Lower lobe of right lung (tissue), 2 donors: ENCODE data around the gene CDH9. TPM values are rescaled to one million over a fixed set of nuclear protein-coding genes. Genes with fewer than 3 reads are reported as not detected.

Source experiments
- ATAC-seq, 2 donors: fragments of 200-7000 bp; cut with Tn5 transposase; one replicate each; pipeline ENCODE4 v1.9.1; 2020 to 2022; ENCODE audit warnings: mild to moderate bottlenecking in 2 of 2, moderate library complexity in 2 of 2
- DNase-seq: peaks from one replicate; pipeline ENCODE4 v3.0.0-alpha.2; 2020
- H3K27ac ChIP-seq: fragments of 200-600 bp; one replicate; pipeline ENCODE4 v1.8.0; 2022
- H3K27me3 ChIP-seq: fragments of 200-600 bp; one replicate; pipeline ENCODE4 v1.8.0; 2022; ENCODE audit warnings: low read depth
- H3K36me3 ChIP-seq: fragments of 200-600 bp; one replicate; pipeline ENCODE4 v1.8.0; 2022; ENCODE audit warnings: mild to moderate bottlenecking
- H3K4me1 ChIP-seq: fragments of 200-600 bp; one replicate; pipeline ENCODE4 v1.8.0; 2022
- H3K4me3 ChIP-seq: fragments of 200-600 bp; one replicate; pipeline ENCODE4 v1.8.0; 2022; ENCODE audit warnings: mild to moderate bottlenecking
- H3K9me3 ChIP-seq: fragments of 200-600 bp; one replicate; pipeline ENCODE4 v1.8.0; 2022
- intact Hi-C: fragments of 100-400 bp; cut with DNase I; formaldehyde crosslinking; loops from one replicate; pipeline ENCODE4 v1.11.0; 2022
- total RNA-seq: library from RNA; stranded (reverse); fragmentation: NEBNext Ultra II Directional; extraction: Animal tissue kit (Norgen Biotek cat#: 25700); gene quantifications from one replicate; pipeline ENCODE4 v1.2.1, GENCODE V29; 2021
- TF ChIP-seq, protein P1 (sequence below): fragments of 200-600 bp; IDR thresholded peaks from one replicate; pipeline ENCODE4 v1.8.0; 2022; ENCODE audit warnings: antibody characterized with exemption, mild to moderate bottlenecking
- donor health status: DM: no; HTN: yes; CAD: no; lungs with severe emphysema.

Gene CDH9
- total RNA-seq, 1 donor from 2014 or later: not detected

DNA sequence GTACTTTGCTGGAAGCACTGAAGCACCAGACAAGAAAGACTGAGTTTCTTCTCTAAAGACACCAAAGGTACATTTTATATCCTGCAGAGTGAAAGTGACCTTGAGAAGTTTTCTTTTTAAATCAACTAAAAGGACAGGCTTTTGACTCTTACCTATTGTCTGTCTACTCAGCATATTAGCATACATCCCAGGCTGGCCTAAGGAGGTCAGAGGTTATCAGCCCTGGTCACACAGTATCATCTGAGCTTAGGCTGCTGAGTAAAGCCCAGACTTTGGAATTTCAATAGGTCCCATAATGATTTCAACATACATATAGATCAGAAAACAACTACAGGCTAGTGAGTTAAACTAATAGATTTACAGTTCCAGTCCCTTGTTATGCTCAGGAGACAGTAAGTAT is 10.1 kb upstream of the CDH9 start:
- DNase-seq (no peak), ATAC-seq (no peak)
- H3K4me3 ChIP-seq: no peak overlapping the region
- no peak overlapping the region for H3K27ac ChIP-seq
- H3K9me3 ChIP-seq: no peaks in the 10 kb centered on the region
- intact Hi-C loops: no loop called here
- H3K36me3 ChIP-seq: no peaks in the 10 kb centered on the region
- TF ChIP-seq, protein P1, sequence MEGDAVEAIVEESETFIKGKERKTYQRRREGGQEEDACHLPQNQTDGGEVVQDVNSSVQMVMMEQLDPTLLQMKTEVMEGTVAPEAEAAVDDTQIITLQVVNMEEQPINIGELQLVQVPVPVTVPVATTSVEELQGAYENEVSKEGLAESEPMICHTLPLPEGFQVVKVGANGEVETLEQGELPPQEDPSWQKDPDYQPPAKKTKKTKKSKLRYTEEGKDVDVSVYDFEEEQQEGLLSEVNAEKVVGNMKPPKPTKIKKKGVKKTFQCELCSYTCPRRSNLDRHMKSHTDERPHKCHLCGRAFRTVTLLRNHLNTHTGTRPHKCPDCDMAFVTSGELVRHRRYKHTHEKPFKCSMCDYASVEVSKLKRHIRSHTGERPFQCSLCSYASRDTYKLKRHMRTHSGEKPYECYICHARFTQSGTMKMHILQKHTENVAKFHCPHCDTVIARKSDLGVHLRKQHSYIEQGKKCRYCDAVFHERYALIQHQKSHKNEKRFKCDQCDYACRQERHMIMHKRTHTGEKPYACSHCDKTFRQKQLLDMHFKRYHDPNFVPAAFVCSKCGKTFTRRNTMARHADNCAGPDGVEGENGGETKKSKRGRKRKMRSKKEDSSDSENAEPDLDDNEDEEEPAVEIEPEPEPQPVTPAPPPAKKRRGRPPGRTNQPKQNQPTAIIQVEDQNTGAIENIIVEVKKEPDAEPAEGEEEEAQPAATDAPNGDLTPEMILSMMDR: no peak
- H3K27me3 ChIP-seq: no peaks in the 10 kb centered on the region
- no peaks in the 10 kb centered on the region for H3K4me1 ChIP-seq

DNA sequence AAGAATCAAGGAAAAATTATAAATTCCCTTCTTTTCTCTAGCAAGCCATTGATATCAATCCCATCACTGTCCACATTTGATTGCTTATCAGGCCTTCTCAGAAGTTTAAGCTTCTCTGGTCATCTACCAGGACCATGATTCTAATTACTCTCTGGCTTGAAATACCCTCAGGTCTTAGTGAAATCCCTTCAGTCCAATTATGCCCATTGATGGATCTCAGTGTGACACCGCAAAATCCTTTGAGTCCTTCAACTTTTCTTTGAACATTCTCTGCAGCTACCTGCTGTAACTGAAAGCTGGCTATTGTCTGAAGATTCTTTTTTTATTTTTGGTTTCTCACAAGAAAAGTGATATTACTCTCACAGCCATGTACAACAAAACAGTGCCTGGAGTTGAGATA is 3.0 kb upstream of the CDH9 start:
- Histone ChIP-seq H3K4me3 (no peak overlapping the region), H3K27ac (no peak overlapping the region), H3K4me1 (no peaks in the 10 kb centered on the region), H3K27me3 (no peaks in the 10 kb centered on the region), H3K9me3 (no peaks in the 10 kb centered on the region), H3K36me3 (no peaks in the 10 kb centered on the region)
- ATAC-seq (no peak), DNase-seq (no peak)
- intact Hi-C loops: no loop called here
- TF ChIP-seq, protein P1: no peak

DNA sequence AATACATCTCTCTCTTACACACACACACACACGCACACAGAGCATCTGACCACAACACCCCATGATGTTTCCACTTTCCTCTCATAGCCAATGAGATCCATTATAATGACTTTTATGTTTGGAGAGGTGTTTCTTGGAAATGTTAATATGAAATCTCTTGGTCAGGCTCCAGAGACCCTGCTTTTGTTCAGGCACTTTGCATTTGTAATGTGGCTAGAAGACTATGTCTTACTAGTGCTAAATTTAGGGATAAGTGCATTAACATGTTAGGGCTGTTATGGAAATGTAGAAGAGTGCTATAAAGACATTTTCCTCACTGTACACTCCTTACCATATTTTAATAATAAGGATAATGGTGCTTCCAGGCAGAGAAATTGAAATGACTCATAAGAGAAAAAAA is 3.8 kb downstream of the CDH9 start:
- DNase-seq: no peak
- no peaks in the 10 kb centered on the region for H3K36me3 ChIP-seq
- H3K27ac ChIP-seq: no peak overlapping the region
- intact Hi-C loops: no loop called here
- H3K4me1 ChIP-seq: no peaks in the 10 kb centered on the region
- no peak overlapping the region for H3K4me3 ChIP-seq
- ATAC-seq: no peak
- no peaks in the 10 kb centered on the region for H3K9me3 ChIP-seq
- no peaks in the 10 kb centered on the region for H3K27me3 ChIP-seq
- TF ChIP-seq, protein P1: no peak

DNA sequence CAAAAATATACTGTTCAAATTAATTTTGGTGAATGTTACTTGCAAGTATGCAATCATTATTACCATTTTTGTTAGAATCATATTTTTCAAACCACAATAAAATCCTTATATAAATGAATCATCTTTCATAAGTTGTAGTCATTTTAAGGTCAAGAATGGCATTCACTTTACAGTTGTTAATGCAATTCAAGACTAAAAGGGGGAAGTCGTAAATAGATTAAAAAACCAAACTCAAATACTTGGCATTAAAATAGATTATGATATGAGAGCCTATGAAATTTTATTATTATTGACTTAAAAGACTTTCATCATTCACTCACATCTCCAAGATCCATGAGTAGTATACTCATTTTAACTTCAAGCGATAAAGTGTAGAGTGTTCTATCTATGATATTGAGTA is 11.6 kb downstream of the CDH9 start:
- TF ChIP-seq, protein P1: no peak
- no peak for ATAC-seq
- H3K9me3 ChIP-seq: no peaks in the 10 kb centered on the region

DNA sequence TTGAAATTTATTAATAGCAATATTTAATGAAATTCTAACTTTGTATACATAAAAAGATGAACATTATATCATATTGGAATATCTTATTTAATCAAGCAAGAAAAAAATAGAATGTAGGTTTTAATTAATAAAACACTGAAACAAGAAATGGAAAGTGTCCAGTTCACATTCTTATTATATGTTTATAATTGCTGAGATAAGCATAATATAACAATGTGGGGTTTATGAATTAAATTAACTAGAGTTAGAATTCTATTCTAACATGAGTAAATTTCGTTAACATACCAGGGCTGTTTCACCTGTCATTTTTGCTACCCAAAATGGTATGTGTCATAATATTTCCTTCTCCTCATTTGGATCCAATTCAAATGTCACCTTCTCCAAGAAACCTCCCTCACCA is 12.3 kb downstream of the CDH9 start:
- no peak for ATAC-seq
- Histone ChIP-seq H3K4me1 (no peaks in the 10 kb centered on the region), H3K36me3 (no peaks in the 10 kb centered on the region), H3K9me3 (no peaks in the 10 kb centered on the region), H3K27ac (no peak overlapping the region), H3K4me3 (no peak overlapping the region), H3K27me3 (no peaks in the 10 kb centered on the region)
- intact Hi-C loops: no loop called here
- no peak for DNase-seq
- TF ChIP-seq, protein P1: no peak

More for the DNA sequence above, 11.6 kb downstream of the CDH9 start:
- Histone ChIP-seq H3K27ac (no peak overlapping the region), H3K4me1 (no peaks in the 10 kb centered on the region), H3K36me3 (no peaks in the 10 kb centered on the region), H3K27me3 (no peaks in the 10 kb centered on the region), H3K4me3 (no peak overlapping the region)
- DNase-seq: no peak
- intact Hi-C loops: no loop called here

DNA sequence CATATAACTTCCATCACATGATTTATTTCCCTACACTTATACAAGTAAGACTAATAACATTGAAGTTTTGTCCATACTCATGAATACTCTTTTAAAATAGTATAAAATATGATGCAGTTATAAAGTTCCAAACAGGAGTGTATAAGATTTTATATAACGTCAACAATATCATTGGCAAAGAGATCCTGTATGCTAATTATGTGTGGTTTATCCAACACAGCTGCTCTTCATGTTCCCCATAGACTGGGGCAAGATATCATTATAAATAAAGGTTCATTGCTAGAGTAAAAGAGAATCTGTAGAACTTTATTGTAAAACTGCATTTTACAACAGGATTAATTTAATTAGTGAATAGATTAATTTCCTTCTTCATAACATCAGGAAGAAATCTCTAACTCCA is 16.9 kb downstream of the CDH9 start:
- H3K4me1 ChIP-seq: no peaks in the 10 kb centered on the region
- no peak overlapping the region for H3K27ac ChIP-seq
- H3K36me3 ChIP-seq: no peaks in the 10 kb centered on the region
- DNase-seq (no peak), ATAC-seq (no peak)
- intact Hi-C loops: no loop called here
- no peaks in the 10 kb centered on the region for H3K27me3 ChIP-seq
- H3K4me3 ChIP-seq: no peak overlapping the region
- TF ChIP-seq, protein P1: no peak
- H3K9me3 ChIP-seq: no peaks in the 10 kb centered on the region
